NCI-H1930 (cell line): Measurements from ENCODE around the gene CEP112.
"Not testable (repeated sequence)": the region's sequence is repeated elsewhere in the genome, so short reads cannot be mapped to it uniquely, and the experiment has no call there.

Source experiments
- DNase-seq, 2 experiments: peaks; one replicate each; lab custom pipeline; 2025; lab: John Stamatoyannopoulos, UW

The CEP112 gene

DNA sequence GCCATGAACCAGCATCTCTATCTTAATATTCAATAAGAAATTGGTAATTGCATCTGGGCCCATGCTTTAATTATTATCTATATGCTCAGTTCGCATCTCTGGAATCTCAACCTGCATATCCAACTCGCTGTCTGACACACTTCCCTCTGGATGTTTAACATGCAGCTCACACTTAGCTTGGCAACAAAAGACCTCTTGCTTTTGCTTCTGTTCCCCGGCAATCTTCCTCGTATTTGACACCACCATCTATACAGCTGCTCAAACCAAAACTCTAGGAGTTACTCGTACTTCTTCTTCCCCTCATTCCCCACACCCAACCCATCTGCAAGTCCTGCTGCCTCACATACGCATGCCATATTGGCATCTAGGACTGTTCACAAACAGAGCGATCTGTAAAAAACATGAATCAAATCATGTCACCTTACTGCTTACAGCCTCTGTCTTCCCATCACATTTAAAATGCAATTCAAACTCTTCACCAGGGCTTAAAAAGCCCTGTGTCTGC, 300.6 kb downstream of the CEP112 start:
- DNase-seq = no peak

GRCh38 chr17:65888649-65889048, 303.3 kb downstream of the CEP112 start:
- DNase-seq = no peak

DNA sequence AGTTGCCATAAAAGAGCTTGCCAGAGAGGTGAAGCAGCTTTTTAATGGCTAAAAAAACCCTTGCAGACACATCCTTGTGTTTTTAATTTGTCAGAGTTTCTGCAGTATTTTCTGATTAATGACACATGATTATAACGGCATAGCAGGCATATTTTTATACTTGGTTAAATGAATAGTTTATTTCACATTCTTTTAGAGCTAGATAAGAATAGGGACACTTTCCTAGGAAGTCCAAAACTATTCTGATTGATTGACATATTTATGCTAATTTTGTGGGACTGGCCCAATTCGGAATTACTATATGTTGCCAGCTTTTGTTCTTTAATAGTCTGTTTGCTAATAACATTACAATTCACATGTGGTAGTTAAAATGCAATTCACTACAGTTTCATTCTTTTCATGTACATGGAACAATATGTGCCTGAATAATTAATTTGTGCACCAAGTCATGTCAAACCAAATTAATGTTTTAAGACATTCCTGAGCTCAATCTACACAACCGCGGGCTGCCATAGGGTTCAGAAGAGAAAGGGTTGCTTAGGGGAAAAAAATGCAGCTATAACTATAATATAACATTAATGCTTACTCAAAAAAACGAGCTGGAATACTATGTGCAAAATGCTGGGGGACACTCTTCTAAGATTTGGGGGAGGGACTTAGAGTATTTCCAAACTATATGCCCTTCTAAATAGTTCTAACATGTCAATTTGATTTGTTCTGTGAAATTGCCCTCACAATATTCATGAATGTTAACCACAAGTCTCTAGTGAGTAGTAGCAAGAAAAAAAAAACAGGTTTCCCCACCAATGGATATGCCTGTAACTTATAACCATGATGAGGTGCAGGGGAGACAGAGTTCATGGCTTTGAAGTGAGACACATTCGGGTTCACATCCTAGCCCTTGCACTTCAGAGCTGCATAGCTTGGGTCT, 305.4 kb downstream of the CEP112 start:
- DNase-seq = no peak

DNA sequence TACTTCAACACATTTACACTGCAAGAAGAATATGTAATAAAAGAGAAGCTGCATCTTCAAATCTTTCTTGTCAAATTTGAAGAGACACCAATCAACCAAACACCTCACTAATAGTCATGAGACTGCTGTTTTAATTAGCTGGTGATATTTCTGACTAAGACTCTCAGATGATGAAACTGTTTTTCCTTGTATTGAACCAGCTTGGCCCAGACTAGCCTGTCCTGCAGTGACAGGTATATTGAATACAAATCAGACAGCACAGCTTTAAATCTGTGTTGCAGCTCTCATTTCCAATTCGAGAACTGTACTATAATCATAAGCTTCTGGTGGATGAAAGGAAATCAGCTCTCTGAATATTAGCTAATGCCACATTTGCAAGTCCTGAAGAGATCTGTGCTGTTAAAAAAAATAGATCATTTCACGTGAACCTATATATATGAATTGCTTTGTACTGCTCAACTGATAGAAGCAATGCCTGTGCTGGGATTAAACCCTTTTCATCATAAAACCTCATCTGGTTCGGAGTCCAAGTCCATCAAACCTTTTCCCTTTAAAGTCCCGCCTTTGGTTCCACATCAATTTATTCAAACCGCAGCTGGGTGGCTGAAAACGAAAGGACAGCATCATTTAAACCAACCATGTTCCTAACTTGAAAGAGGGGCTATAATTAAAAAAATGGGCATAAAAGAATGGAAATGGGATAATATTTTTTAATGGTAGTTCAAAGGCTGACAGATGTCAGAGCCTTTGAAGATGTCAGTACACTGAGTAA, 306.2 kb downstream of the CEP112 start:
- no peak for DNase-seq

- no peak for DNase-seq
Measured at GRCh38 chr17:65876985-65877384, 314.9 kb downstream of the CEP112 start.

- no peak for DNase-seq
Measured at GRCh38 chr17:65868881-65869280, 323.1 kb downstream of the CEP112 start.

GRCh38 chr17:65867014-65867413, 324.9 kb downstream of the CEP112 start:
- no peak for DNase-seq

- DNase-seq = no peak
Measured at GRCh38 chr17:65865715-65866425, 326.1 kb downstream of the CEP112 start.

GRCh38 chr17:65864394-65864793, 327.5 kb downstream of the CEP112 start:
- no peak for DNase-seq

GRCh38 chr17:65857718-65858117, 334.2 kb downstream of the CEP112 start:
- no peak for DNase-seq

GRCh38 chr17:65856865-65857264, 335.1 kb downstream of the CEP112 start:
- no peak for DNase-seq

DNA sequence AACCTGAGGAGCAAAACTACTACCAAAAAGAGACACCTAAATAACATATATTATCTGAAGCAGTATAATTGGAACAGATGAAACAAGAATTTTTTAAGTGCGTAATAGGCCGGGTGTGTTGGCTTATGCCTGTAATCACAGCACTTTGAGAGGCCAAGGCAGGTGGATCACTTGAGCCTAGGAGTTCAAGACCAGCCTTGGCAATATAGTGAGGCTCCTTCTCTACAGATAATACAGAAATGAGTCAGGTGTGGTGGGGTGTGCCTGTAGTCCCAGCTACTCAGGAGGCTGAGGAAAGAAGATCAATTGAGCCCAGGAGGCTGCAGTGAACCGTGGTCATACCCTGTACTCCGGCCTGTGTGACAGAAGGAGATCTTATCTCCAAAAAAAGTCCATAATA, 336.3 kb downstream of the CEP112 start:
- no peak for DNase-seq

- no peak for DNase-seq
Measured at GRCh38 chr17:65855245-65855644, 336.7 kb downstream of the CEP112 start.

- DNase-seq = no peak
Measured at GRCh38 chr17:65853816-65854215, 338.1 kb downstream of the CEP112 start.

DNA sequence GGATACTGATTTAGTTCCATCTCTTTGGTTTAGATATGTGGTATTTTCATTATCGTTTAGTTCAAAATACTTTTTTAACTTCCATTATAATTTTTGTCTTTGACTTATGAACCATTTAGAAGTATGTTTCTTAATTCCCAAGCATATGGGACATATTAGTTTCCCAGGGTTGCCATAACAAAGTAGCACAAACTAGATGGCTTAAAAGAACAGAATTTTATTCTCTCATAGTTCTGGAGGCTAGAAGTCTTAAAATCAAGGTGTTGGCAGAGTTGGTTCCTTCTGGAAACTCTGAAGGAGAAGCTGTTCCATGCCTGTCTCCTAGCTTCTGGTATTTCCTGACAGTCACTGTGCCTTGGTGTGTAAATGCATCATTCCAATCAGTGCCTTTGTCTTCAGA, 339.0 kb downstream of the CEP112 start:
- no peak for DNase-seq

- no peak for DNase-seq
Measured at GRCh38 chr17:65851965-65852736, 339.8 kb downstream of the CEP112 start.

DNA sequence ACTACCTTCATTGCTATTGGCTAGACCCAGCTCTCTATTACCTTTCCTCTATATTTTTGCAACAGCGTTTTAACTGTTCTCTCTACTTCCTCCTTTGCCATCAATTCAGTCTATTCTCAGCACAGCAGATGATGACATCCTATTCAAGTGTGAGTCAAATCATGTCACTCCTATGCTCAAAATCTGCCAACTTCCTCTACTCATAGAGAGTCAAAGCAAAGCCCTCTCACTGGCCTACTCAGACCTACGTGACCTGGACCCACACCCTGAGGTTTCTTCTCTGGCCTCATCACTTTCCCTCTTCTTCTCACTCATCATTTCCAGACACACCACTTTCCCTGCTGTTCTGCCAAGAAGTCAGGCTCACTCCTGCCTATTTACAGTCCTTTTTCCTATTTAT, 341.4 kb downstream of the CEP112 start:
- no peak for DNase-seq

DNA sequence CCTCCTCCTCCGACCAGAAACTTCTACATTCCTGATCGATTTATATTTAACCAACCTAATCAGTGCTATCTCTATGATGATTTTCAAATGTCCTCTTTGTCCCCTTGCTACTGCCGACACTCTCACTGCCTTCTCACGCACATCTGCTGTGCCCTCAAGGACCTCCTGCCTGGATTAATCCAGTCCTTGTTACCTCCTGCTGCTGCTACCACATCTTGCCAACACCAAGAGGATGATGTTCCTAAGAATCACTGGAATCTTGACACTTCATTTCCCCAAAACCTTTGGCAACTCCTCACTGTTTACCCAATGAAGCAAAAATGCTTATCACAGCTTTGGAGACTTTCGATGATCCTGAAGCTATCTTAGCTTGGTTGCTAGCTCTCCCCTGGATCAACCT, 343.2 kb downstream of the CEP112 start:
- no peak for DNase-seq

- DNase-seq = no peak
Measured at GRCh38 chr17:65841089-65841488, 350.8 kb downstream of the CEP112 start.

DNA sequence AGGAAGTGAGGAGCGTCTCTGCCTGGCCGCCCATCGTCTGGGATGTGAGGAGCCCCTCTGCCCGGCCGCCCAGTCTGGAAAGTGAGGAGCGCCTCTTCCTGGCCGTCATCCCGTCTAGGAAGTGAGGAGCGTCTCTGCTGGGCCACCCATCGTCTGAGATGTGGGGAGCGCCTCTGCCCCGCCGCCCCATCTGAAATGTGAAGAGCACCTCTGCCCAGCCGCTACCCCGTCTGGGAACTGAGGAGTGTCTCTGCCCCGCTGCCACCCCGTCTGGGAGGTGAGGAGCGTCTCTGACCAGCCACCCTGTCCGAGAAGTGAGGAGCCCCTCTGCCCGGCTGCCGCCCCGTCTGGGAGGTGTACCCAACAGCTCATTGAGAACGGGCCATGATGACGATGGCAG, 354.7 kb downstream of the CEP112 start:
- DNase-seq = not testable (repeated sequence)

GRCh38 chr17:65833214-65833613, 358.7 kb downstream of the CEP112 start:
- DNase-seq = no peak

DNA sequence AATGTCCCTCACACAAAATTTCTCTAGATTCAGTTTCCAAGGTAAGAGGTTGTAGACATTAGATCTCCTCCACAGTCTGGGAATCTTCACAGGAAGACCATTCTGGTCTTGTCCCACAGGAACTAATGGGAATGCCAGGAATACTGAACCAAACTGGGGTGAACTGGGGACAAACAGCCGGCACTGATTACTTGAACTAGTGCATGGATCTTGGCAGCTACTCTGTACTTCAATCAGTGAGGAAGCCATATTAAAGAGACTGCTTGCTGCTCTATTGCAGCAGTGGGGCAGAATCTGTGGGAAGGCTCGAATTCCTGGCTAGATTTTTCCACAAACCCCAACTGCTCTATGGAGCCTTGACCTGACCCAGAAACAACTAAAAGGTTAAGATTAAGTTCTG, 361.6 kb downstream of the CEP112 start:
- no peak for DNase-seq
